Lower leg skin (tissue), 4 donors: ENCODE measurements around the gene CNTN4. TPM values are rescaled to one million over a fixed set of nuclear protein-coding genes. Genes with fewer than 3 reads are reported as not detected.

Experiments used
- DNase-seq, 2 donors: peaks; one replicate each; pipeline ENCODE4 v3.0.0-alpha.2; 2019; ENCODE audit warnings: low spot score in 2 of 2
- H3K4me3 ChIP-seq: fragments of 200-600 bp; sonication (generic); 2 replicates; pipeline ENCODE4 v1.5.1; 2017; ENCODE audit warnings: mild to moderate bottlenecking, low read depth; ENCODE audit not compliant: poor library complexity, severe bottlenecking
- POLR2A ChIP-seq, 2 donors: fragments of 450-650 bp; IDR thresholded peaks; one replicate each; pipeline ENCODE4 v1.6.1; 2016 to 2017; ENCODE audit warnings: antibody characterized with exemption in 2 of 2, mild to moderate bottlenecking in 1 of 2, moderate library complexity in 1 of 2
- WGBS, 2 donors: methylation state at CpG; one replicate each; pipeline ENCODE4 v1.1.5; 2018; 5-methylcytosine and 5-hydroxymethylcytosine counted together
- intact Hi-C: fragments of 100-400 bp; cut with DNase I; formaldehyde crosslinking; loops from one replicate; pipeline ENCODE4 v1.15.0; 2023; ENCODE audit warnings: low total_unique reads
- total RNA-seq, 4 donors: library from RNA; depleted of rRNA; stranded (reverse); fragments of >200 nt; gene quantifications; one replicate each; pipeline ENCODE4 v1.1.0, GENCODE V29; 2016
- TF ChIP-seq, protein P1 (sequence below), 3 donors: fragments of 450-650 bp; IDR thresholded peaks; one replicate each; pipeline ENCODE4 v1.5.1; 2016; ENCODE audit warnings: antibody characterized with exemption in 3 of 3, mild to moderate bottlenecking in 3 of 3, moderate library complexity in 2 of 3

The CNTN4 gene
- total RNA-seq, 4 donors from 2014 or later: 1.8 to 6.1 (median 2.6) TPM

DNA sequence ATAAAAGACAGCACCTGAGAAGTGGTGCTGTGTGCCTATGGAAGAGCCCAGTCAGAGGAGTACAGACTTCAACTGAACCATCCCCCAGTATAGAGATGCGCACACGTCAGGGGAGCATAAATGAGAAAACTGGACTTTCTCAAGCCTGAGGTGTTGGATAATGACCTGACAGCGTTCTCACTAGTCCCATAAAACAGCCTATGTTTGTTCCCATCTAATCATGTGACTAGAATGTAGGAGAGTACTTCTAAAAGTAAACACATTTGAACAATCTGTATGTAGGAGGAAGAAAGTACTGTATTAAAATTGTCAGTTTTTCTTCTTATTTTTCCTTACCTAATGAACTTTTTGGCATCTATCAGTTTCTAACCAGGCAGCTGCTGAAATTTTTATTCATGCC lies 498.9 kb downstream of the CNTN4 start:
- intact Hi-C loops: no loop called here
- 84 to 93% methylated on average over 3 of the region's 3 CpGs for WGBS, 2 donors
- H3K4me3 ChIP-seq: no peak overlapping the region
- no peak for DNase-seq
- TF ChIP-seq, protein P1, sequence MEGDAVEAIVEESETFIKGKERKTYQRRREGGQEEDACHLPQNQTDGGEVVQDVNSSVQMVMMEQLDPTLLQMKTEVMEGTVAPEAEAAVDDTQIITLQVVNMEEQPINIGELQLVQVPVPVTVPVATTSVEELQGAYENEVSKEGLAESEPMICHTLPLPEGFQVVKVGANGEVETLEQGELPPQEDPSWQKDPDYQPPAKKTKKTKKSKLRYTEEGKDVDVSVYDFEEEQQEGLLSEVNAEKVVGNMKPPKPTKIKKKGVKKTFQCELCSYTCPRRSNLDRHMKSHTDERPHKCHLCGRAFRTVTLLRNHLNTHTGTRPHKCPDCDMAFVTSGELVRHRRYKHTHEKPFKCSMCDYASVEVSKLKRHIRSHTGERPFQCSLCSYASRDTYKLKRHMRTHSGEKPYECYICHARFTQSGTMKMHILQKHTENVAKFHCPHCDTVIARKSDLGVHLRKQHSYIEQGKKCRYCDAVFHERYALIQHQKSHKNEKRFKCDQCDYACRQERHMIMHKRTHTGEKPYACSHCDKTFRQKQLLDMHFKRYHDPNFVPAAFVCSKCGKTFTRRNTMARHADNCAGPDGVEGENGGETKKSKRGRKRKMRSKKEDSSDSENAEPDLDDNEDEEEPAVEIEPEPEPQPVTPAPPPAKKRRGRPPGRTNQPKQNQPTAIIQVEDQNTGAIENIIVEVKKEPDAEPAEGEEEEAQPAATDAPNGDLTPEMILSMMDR (IDR thresholded peaks at IDR 0.05): no peak
- TF ChIP-seq POLR2A (IDR thresholded peaks at IDR 0.05): no peak

- H3K4me3 ChIP-seq: no peak overlapping the region
- 55 to 84% methylated on average over 1 of the region's 1 CpG for WGBS, 2 donors
- TF ChIP-seq POLR2A (IDR thresholded peaks at IDR 0.05): no peak
- TF ChIP-seq, protein P1 (IDR thresholded peaks at IDR 0.05): no peak
These were observed 500.8 kb downstream of the CNTN4 start for GRCh38 chr3:2599471-2599870.

GRCh38 chr3:2603692-2604289 lies 505.1 kb downstream of the CNTN4 start:
- WGBS, 2 donors: 21 to 27% methylated on average over 5 of the region's 5 CpGs
- H3K4me3 ChIP-seq: no peak overlapping the region
- no peak for TF ChIP-seq POLR2A (IDR thresholded peaks at IDR 0.05)
- TF ChIP-seq, protein P1 (IDR thresholded peaks at IDR 0.05): no peak
- intact Hi-C loops: no loop called here
- no peak for DNase-seq

More at GRCh38 chr3:2599471-2599870, 500.8 kb downstream of the CNTN4 start:
- intact Hi-C loops: no loop called here
- DNase-seq: no peak

DNA sequence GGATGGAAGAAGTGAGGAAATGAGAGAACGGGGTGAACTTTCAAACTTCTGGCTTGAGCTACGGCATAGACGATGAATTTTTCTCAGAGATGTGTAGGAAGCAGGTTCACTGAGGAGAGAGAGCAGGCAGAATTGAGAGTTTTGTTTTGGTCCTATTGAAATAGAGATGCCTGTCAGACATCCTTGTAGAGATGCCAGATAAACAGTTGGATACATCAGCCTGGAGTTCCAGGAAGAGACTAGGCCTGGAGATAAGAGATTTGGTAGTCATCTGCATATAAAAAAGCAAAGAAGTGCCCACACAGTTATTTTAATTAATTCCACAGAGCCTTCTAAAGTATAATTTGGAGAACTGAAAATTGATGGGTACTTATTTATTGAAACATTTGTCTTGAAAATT lies 515.9 kb downstream of the CNTN4 start:
- no peak for DNase-seq
- H3K4me3 ChIP-seq: no peak overlapping the region
- 89 to 93% methylated on average over 3 of the region's 3 CpGs for WGBS, 2 donors
- TF ChIP-seq POLR2A (IDR thresholded peaks at IDR 0.05): no peak
- TF ChIP-seq, protein P1 (IDR thresholded peaks at IDR 0.05): no peak
- intact Hi-C loops: no loop called here

DNA sequence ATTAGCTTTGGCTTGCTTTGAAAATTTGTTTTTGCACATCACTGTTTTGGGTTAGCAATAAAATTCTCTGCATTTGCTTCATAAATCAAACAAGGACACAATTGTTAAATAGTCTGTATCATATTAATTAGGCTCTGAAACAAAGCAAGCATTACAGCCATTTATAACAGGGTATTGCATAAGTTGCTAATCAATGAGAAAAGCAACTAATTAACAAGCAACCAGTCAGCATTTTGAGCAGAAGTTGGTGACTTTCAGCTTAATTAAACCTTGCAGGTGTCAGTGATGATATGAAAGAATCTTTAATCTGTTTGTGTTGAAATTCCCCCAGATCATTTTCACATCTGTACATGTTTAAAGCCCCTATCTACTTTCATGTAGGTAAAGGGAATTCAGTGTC lies 516.4 kb downstream of the CNTN4 start:
- DNase-seq: no peak
- intact Hi-C loops: no loop called here
- no peak overlapping the region for H3K4me3 ChIP-seq
- TF ChIP-seq, protein P1 (IDR thresholded peaks at IDR 0.05): no peak
- no peak for TF ChIP-seq POLR2A (IDR thresholded peaks at IDR 0.05)

GRCh38 chr3:2623436-2623835 lies 524.8 kb downstream of the CNTN4 start:
- 33 to 42% methylated on average over 1 of the region's 1 CpG for WGBS, 2 donors
- intact Hi-C loops: no loop called here
- no peak overlapping the region for H3K4me3 ChIP-seq
- no peak for DNase-seq
- no peak for TF ChIP-seq POLR2A (IDR thresholded peaks at IDR 0.05)
- TF ChIP-seq, protein P1 (IDR thresholded peaks at IDR 0.05): no peak
